HG02943 (cell line): Measurements from ENCODE around the gene ERAP2.
A peak's percentile ranks its signal among the peaks of the same experiment; 100 is the strongest.

Experiments used
- ATAC-seq: cut with Tn5 transposase; IDR thresholded peaks from one replicate; pipeline ENCODE4 v1.9.1; 2021; ENCODE audit warnings: mild to moderate bottlenecking, low read depth, moderate library complexity; ENCODE audit not compliant: unreplicated experiment

The ERAP2 gene

GRCh38 chr5:96952118-96952750 is 75.9 kb downstream of the ERAP2 start:
- no peak for ATAC-seq

- ATAC-seq: no peak
Measured at GRCh38 chr5:96952974-96953730, 76.9 kb downstream of the ERAP2 start.

- peak; percentile 32 for ATAC-seq
Measured at GRCh38 chr5:96957254-96958049, 81.2 kb downstream of the ERAP2 start.

- ATAC-seq: no peak
Measured at GRCh38 chr5:96958977-96959376, 82.7 kb downstream of the ERAP2 start.

- no peak for ATAC-seq
Measured at GRCh38 chr5:96961053-96961452, 84.8 kb downstream of the ERAP2 start.

- ATAC-seq: no peak
Measured at GRCh38 chr5:96962540-96962991, 86.3 kb downstream of the ERAP2 start.

- no peak for ATAC-seq
Measured at GRCh38 chr5:96963267-96963666, 87.0 kb downstream of the ERAP2 start.

GRCh38 chr5:96966801-96967200 is 90.5 kb downstream of the ERAP2 start:
- no peak for ATAC-seq

- no peak for ATAC-seq
Measured at GRCh38 chr5:96967400-96967799, 91.1 kb downstream of the ERAP2 start.

- ATAC-seq: no peak
Measured at GRCh38 chr5:96968074-96968473, 91.8 kb downstream of the ERAP2 start.

- ATAC-seq: no peak
Measured at GRCh38 chr5:96968614-96969013, 92.3 kb downstream of the ERAP2 start.
